IMR-90 (cell line): ENCODE measurements around the gene SLC6A6. TPM values are rescaled to one million over a fixed set of nuclear protein-coding genes. Genes with fewer than 3 reads are reported as not detected.

Source experiments
- ATAC-seq: fragments of 200-7000 bp; cut with Tn5 transposase; 2 replicates; pipeline ENCODE4 v1.9.1; 2020; ENCODE audit warnings: low read depth, mild to moderate bottlenecking, moderate library complexity
- BruUV-seq: library from RNA; stranded (reverse); fragments of 400-500 nt; replicated peaks from 2 replicates; lab custom pipeline; 2021; lab: Mats Ljungman, UMichigan
- CTCF ChIA-PET: fragments of 300-600 bp; formaldehyde crosslinking; extraction: SDS; loops from one replicate; lab custom pipeline; 2021; ENCODE audit warnings: antibody characterized with exemption; lab: Yijun Ruan, JAX
- POLR2A ChIA-PET: fragments of 300-600 bp; sonication (Branson Sonifier 250); formaldehyde crosslinking; loops from one replicate; lab custom pipeline; 2022; ENCODE audit warnings: antibody characterized with exemption; ENCODE audit not compliant: unreplicated experiment; lab: Charles Lee
- DNase-seq: peaks from one replicate; pipeline ENCODE4 v3.0.0; 2013
- H2AFZ ChIP-seq: replicated peaks from 2 replicates; pipeline ENCODE3; 2013; ENCODE audit warnings: low read length, mild to moderate bottlenecking; ENCODE audit not compliant: poor library complexity
- H2AK5ac ChIP-seq: 2 replicates; pipeline ENCODE4 v1.6.1; 2013; ENCODE audit warnings: low read depth, low read length, inconsistent platforms
- H2AK9ac ChIP-seq: replicated peaks from 2 replicates; pipeline ENCODE3; 2013; ENCODE audit warnings: mild to moderate bottlenecking, low read depth, low read length, moderate library complexity; ENCODE audit not compliant: poor library complexity
- H2BK120ac ChIP-seq: 2 replicates; pipeline ENCODE4 v1.6.1; 2013; ENCODE audit warnings: low read depth, low read length, inconsistent platforms
- H2BK15ac ChIP-seq: 3 replicates; pipeline ENCODE4 v1.6.1; 2013; ENCODE audit warnings: low read depth, low read length, inconsistent platforms
- H2BK20ac ChIP-seq: 2 replicates; pipeline ENCODE4 v1.6.1; 2013; ENCODE audit warnings: low read depth, mild to moderate bottlenecking, inconsistent platforms, low read length, moderate library complexity
- H2BK5ac ChIP-seq: 2 replicates; pipeline ENCODE4 v1.6.1; 2013; ENCODE audit warnings: mild to moderate bottlenecking, low read depth, low read length, inconsistent platforms; ENCODE audit not compliant: poor library complexity, severe bottlenecking
- H3K14ac ChIP-seq: replicated peaks from 2 replicates; pipeline ENCODE4 v1.6.1; 2013; ENCODE audit warnings: low read depth, low read length, inconsistent platforms
- H3K18ac ChIP-seq: 2 replicates; pipeline ENCODE4 v1.6.1; 2013; ENCODE audit warnings: low read depth, low read length, control low read depth
- H3K23ac ChIP-seq: 2 replicates; pipeline ENCODE4 v1.6.1; 2013; ENCODE audit warnings: low read depth, low read length, inconsistent platforms
- H3K27ac ChIP-seq: 2 replicates; pipeline ENCODE4 v1.5.1; 2013; ENCODE audit warnings: mild to moderate bottlenecking, control low read depth, low read length; ENCODE audit not compliant: insufficient read depth
- H3K27me3 ChIP-seq: 2 replicates; pipeline ENCODE4 v1.6.1; 2013; ENCODE audit warnings: low read length; ENCODE audit not compliant: control insufficient read depth, insufficient read depth
- H3K36me3 ChIP-seq: 2 replicates; pipeline ENCODE4 v1.6.1; 2013; ENCODE audit warnings: low read length, mixed read lengths; ENCODE audit not compliant: control insufficient read depth, insufficient read depth
- H3K4ac ChIP-seq: 2 replicates; pipeline ENCODE4 v1.6.1; 2013; ENCODE audit warnings: low read depth, low read length, inconsistent platforms
- H3K4me1 ChIP-seq: 2 replicates; pipeline ENCODE4 v1.6.1; 2013; ENCODE audit warnings: low read length, mixed read lengths; ENCODE audit not compliant: control insufficient read depth, insufficient read depth
- H3K4me2 ChIP-seq: 2 replicates; pipeline ENCODE4 v1.6.1; 2013; ENCODE audit warnings: low read depth, mild to moderate bottlenecking, control low read depth, low read length, moderate library complexity
- H3K4me3 ChIP-seq: 2 replicates; pipeline ENCODE4 v1.5.1; 2013; ENCODE audit warnings: low read depth, mild to moderate bottlenecking, control low read depth, low read length, moderate library complexity; ENCODE audit not compliant: insufficient read depth
- H3K56ac ChIP-seq: 2 replicates; pipeline ENCODE4 v1.6.1; 2013; ENCODE audit warnings: low read length, inconsistent platforms; ENCODE audit not compliant: insufficient read depth; ENCODE audit errors: extremely low read depth
- H3K79me1 ChIP-seq, 2 experiments: 2 replicates each; pipeline ENCODE4 v1.6.1; 2013; ENCODE audit warnings: low read length in 2 of 2, inconsistent platforms in 1 of 2, low read depth in 1 of 2
- H3K9ac ChIP-seq: 2 replicates; pipeline ENCODE4 v1.6.1; 2013; ENCODE audit warnings: low read depth, low read length, control low read depth
- H3K9me1 ChIP-seq: 2 replicates; pipeline ENCODE4 v1.6.1; 2013; ENCODE audit warnings: low read length, inconsistent platforms; ENCODE audit not compliant: insufficient read depth
- H3K9me3 ChIP-seq: 2 replicates; pipeline ENCODE4 v1.6.1; 2013; ENCODE audit warnings: low read length; ENCODE audit not compliant: control insufficient read depth, insufficient read depth
- H4K20me1 ChIP-seq: 2 replicates; pipeline ENCODE4 v1.6.1; 2013; ENCODE audit warnings: low read length, inconsistent platforms; ENCODE audit not compliant: insufficient read depth
- H4K5ac ChIP-seq: 2 replicates; pipeline ENCODE4 v1.6.1; 2013; ENCODE audit warnings: mild to moderate bottlenecking, low read depth, low read length, control low read depth
- H4K8ac ChIP-seq, 2 experiments: 2 replicates each; pipeline ENCODE4 v1.6.1; 2013; ENCODE audit warnings: low read depth in 2 of 2, low read length in 2 of 2, control low read depth in 1 of 2, inconsistent platforms in 1 of 2
- H4K91ac ChIP-seq: 2 replicates; pipeline ENCODE4 v1.6.1; 2013; ENCODE audit warnings: low read depth, low read length, inconsistent platforms; ENCODE audit not compliant: insufficient read depth
- CHD1 ChIP-seq: IDR thresholded peaks from 2 replicates; pipeline ENCODE4 v1.6.1; 2012; ENCODE audit warnings: low read depth, low read length, improper control_type of control experiment
- CTCF ChIP-seq: conservative IDR thresholded peaks from 2 replicates; pipeline ENCODE4 v1.5.1; 2012; ENCODE audit warnings: mild to moderate bottlenecking, low read depth, low read length, improper control_type of control experiment
- FOS ChIP-seq: fragments of 150-350 bp; IDR thresholded peaks from 2 replicates; pipeline ENCODE4 v1.6.1; 2016; ENCODE audit warnings: low read depth, low read length
- MAFK ChIP-seq: IDR thresholded peaks from 2 replicates; pipeline ENCODE4 v1.6.1; 2012; ENCODE audit warnings: low read depth, low read length, improper control_type of control experiment
- MAZ ChIP-seq: IDR thresholded peaks from 2 replicates; pipeline ENCODE4 v1.6.1; 2012; ENCODE audit warnings: low read depth, mild to moderate bottlenecking, low read length, improper control_type of control experiment, moderate library complexity, borderline replicate concordance
- MXI1 ChIP-seq: IDR thresholded peaks from 2 replicates; pipeline ENCODE4 v1.6.1; 2012; ENCODE audit warnings: low read depth, mild to moderate bottlenecking, low read length, moderate library complexity, borderline replicate concordance
- POLR2A ChIP-seq: IDR thresholded peaks from 2 replicates; pipeline ENCODE4 v1.6.1; 2012; ENCODE audit warnings: mild to moderate bottlenecking, low read depth, low read length
- SMC3 ChIP-seq: fragments of 150-350 bp; IDR thresholded peaks from 2 replicates; pipeline ENCODE4 v1.6.1; 2016; ENCODE audit warnings: low read depth, mild to moderate bottlenecking, antibody characterized with exemption, low read length, moderate library complexity
- WGBS, 2 experiments: methylation state at CpG; one replicate each; pipeline versions ENCODE4 v1.1.5 to v1.1.7; 2013; ENCODE audit warnings: missing lambda C conversion rate in 2 of 2; ENCODE audit not compliant: insufficient read length in 1 of 2; ENCODE audit errors: extremely low coverage in 2 of 2; 5-methylcytosine and 5-hydroxymethylcytosine counted together
- dilution Hi-C: fragments of 300-500 bp; cut with HindIII; formaldehyde crosslinking; loops from one replicate; pipeline ENCODE4 v1.14.3; 2018; ENCODE audit warnings: low sequenced_read_pairs; ENCODE audit not compliant: unreplicated experiment
- in situ Hi-C: fragments of 300-500 bp; cut with MboI; formaldehyde crosslinking; loops from 3 replicates; pipeline ENCODE4 v1.14.3; 2019; ENCODE audit warnings: low sequenced_read_pairs, inconsistent platforms, mixed read lengths
- intact Hi-C: fragments of 100-400 bp; cut with micrococcal nuclease; formaldehyde crosslinking; loops from 2 replicates; pipeline ENCODE4 v1.10.0; 2022
- polyA plus RNA-seq, 3 experiments: library from polyadenylated mRNA; depleted of rRNA; stranded (reverse); fragments of >200 nt; gene quantifications; 2 replicates each; pipeline ENCODE4 v1.2.3, GENCODE V29; 2012; ENCODE audit warnings: low replicate concordance in 1 of 3
- total RNA-seq: library from RNA; depleted of rRNA; stranded (reverse); fragments of >200 nt; gene quantifications from 2 replicates; pipeline ENCODE4 v1.2.3, GENCODE V29; 2012
- TF ChIP-seq, protein P1 (sequence below): fragments of 150-350 bp; IDR thresholded peaks from 2 replicates; pipeline ENCODE4 v1.6.1; 2016; ENCODE audit warnings: low read depth, mild to moderate bottlenecking, low read length, moderate library complexity, borderline replicate concordance

SLC6A6 gene
- total and polyA plus RNA-seq, 2 of the 4 experiments (the other 2 are of a cell fraction), result 29.9 to 39.4 TPM

DNA sequence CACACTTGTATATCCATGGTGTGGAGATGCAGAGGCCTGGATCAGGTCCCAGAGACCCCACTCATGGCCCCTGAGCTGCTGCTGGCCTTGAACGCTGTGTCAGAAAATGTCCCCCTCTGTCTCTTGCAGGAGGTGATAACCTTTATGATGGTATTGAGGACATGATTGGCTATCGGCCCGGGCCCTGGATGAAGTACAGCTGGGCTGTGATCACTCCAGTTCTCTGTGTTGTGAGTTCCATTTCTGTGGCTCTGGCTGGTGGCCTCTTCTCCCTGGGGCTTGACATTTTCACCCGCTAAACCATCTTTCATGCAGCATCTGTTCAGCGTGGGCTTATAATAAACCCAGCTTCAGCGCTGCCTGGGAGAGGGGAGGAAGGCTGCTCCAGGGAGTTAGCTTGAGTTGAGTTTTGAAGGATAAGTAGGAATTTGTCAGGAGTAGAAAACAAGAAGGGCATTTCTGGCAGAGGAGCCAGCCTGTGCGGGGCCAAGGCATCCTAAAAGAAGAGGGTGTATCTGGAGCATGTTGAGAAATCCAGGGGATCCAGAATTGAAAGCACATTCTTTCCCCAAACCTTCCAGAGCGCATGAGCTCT lies 76.6 kb downstream of the SLC6A6 start:
- Histone ChIP-seq H2BK120ac (no peak overlapping the region), H2BK5ac (no peak overlapping the region), H3K14ac (no peak overlapping the region), H3K27me3 (no peaks in the 10 kb centered on the region), H4K8ac (no peak overlapping the region), H3K4me2 (no peak overlapping the region), H2AFZ (no peak overlapping the region), H3K4me1 (no peaks in the 10 kb centered on the region), H3K9ac (no peak overlapping the region), H3K4me3 (no peak overlapping the region), H3K27ac (no peak overlapping the region), H2AK9ac (no peak overlapping the region), H2BK15ac (no peak overlapping the region), H4K5ac (no peak overlapping the region), H4K91ac (no peak overlapping the region), H3K23ac (no peak overlapping the region), H3K9me1 (peaks cover 13% of the 10 kb centered on the region; the same call in 1 of the 2 replicates), H3K4ac (no peak overlapping the region), H3K79me1 (no peaks in the 10 kb centered on the region), H2BK20ac (no peak overlapping the region), H2AK5ac (no peak overlapping the region), H3K9me3 (no peaks in the 10 kb centered on the region), H3K36me3 (peaks cover 75% of the 10 kb centered on the region), H4K20me1 (no peaks in the 10 kb centered on the region), H3K56ac (no peak overlapping the region), H3K18ac (no peak overlapping the region)
- CTCF ChIA-PET, result no interaction called here
- no peak for DNase-seq
- dilution Hi-C loops (no loop called here), in situ Hi-C loops (no loop called here), intact Hi-C loops (no loop called here)
- POLR2A ChIA-PET, result no interaction called here
- no peak for ATAC-seq
- TF ChIP-seq CHD1 (no peak), FOS (no peak), CTCF (no peak), MAZ (no peak), SMC3 (no peak), POLR2A (no peak), MXI1 (no peak), MAFK (no peak)
- TF ChIP-seq, protein P1, sequence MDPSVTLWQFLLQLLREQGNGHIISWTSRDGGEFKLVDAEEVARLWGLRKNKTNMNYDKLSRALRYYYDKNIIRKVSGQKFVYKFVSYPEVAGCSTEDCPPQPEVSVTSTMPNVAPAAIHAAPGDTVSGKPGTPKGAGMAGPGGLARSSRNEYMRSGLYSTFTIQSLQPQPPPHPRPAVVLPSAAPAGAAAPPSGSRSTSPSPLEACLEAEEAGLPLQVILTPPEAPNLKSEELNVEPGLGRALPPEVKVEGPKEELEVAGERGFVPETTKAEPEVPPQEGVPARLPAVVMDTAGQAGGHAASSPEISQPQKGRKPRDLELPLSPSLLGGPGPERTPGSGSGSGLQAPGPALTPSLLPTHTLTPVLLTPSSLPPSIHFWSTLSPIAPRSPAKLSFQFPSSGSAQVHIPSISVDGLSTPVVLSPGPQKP, result no peak
- BruUV-seq, result no TSS peak
- WGBS, 2 experiments, result 82% methylated on average over 3 of the region's 8 CpGs; no CpG with 5 or more reads in 1 of the 2 experiments
